WERI-Rb-1 (cell line): ENCODE measurements around the gene RASSF5.

Source experiments
- DNase-seq: peaks from one replicate; pipeline ENCODE4 v3.0.0-alpha.2; 2020
- H3K27ac ChIP-seq: fragments of 250-450 bp; sonication (Bioruptor Pico); 2 replicates; pipeline ENCODE4 v1.5.1; 2020; ENCODE audit warnings: mild to moderate bottlenecking, moderate library complexity
- H3K27me3 ChIP-seq: fragments of 250-450 bp; sonication (Bioruptor Pico); 2 replicates; pipeline ENCODE4 v1.5.1; 2021; ENCODE audit warnings: mild to moderate bottlenecking, low read depth, moderate library complexity; ENCODE audit not compliant: insufficient read depth, severe bottlenecking
- H3K36me3 ChIP-seq: fragments of 250-450 bp; sonication (Bioruptor Pico); 2 replicates; pipeline ENCODE4 v1.5.1; 2020; ENCODE audit warnings: mild to moderate bottlenecking, moderate library complexity
- H3K4me3 ChIP-seq: 2 replicates; pipeline ENCODE4 v1.5.1; 2011; ENCODE audit warnings: low read depth, mild to moderate bottlenecking, control low read depth, low read length
- H3K9me3 ChIP-seq: fragments of 250-450 bp; sonication (Bioruptor Pico); 2 replicates; pipeline ENCODE4 v1.5.1; 2021; ENCODE audit warnings: mild to moderate bottlenecking, moderate library complexity; ENCODE audit not compliant: severe bottlenecking
- CTCF ChIP-seq: IDR thresholded peaks from 2 replicates; pipeline ENCODE4 v1.5.1; 2011; ENCODE audit warnings: low read depth, mild to moderate bottlenecking, control low read depth, inconsistent platforms, low read length

RASSF5 gene

GRCh38 chr1:206511362-206512057 is 4.2 kb downstream of the RASSF5 start:
- Histone ChIP-seq H3K27ac (no peak overlapping the region), H3K4me3 (no peak overlapping the region), H3K9me3 (no peaks in the 10 kb centered on the region), H3K36me3 (no peaks in the 10 kb centered on the region), H3K27me3 (peaks cover 7% of the 10 kb centered on the region)
- no peak for DNase-seq
- TF ChIP-seq CTCF, result peak; percentile 25; the same call in 1 of the 2 replicates

GRCh38 chr1:206512058-206512850 is 4.9 kb downstream of the RASSF5 start:
- Histone ChIP-seq H3K36me3 (no peaks in the 10 kb centered on the region), H3K27me3 (peaks cover 6% of the 10 kb centered on the region), H3K4me3 (no peak overlapping the region), H3K27ac (no peak overlapping the region), H3K9me3 (no peaks in the 10 kb centered on the region)
- no peak for DNase-seq
- no peak for TF ChIP-seq CTCF

DNA sequence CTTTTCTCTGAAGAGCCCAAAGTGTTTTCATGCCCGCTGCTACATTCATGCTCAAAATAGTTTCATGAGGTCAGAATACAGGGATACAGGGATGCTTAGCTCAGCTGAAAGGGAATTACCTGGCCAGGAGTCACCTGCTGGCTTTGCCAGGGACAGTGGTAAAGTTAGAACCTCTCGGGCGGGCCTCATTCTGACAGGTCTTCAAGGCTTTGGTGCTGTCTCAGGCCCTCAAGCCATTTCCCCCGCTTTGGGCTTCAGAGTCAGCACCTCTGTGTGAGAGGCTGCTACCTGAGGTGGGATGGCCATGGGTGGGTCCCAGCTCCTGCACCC is 5.5 kb downstream of the RASSF5 start:
- peaks cover 6% of the 10 kb centered on the region for H3K27me3 ChIP-seq
- H3K27ac ChIP-seq, result no peak overlapping the region
- no peaks in the 10 kb centered on the region for H3K9me3 ChIP-seq
- no peak for DNase-seq
- no peak overlapping the region for H3K4me3 ChIP-seq
- TF ChIP-seq CTCF, result no peak
- H3K36me3 ChIP-seq, result no peaks in the 10 kb centered on the region

GRCh38 chr1:206513312-206514111 is 6.2 kb downstream of the RASSF5 start:
- Histone ChIP-seq H3K27me3 (no peaks in the 10 kb centered on the region), H3K9me3 (no peaks in the 10 kb centered on the region), H3K36me3 (no peaks in the 10 kb centered on the region), H3K4me3 (no peak overlapping the region), H3K27ac (no peak overlapping the region)
- no peak for DNase-seq
- no peak for TF ChIP-seq CTCF

GRCh38 chr1:206514813-206515387 is 7.6 kb downstream of the RASSF5 start:
- Histone ChIP-seq H3K36me3 (no peaks in the 10 kb centered on the region), H3K4me3 (no peak overlapping the region), H3K27me3 (no peaks in the 10 kb centered on the region), H3K27ac (no peak overlapping the region), H3K9me3 (no peaks in the 10 kb centered on the region)
- no peak for TF ChIP-seq CTCF
- no peak for DNase-seq
